GM18873 (cell line): ENCODE data around the gene ZNF177.
"Not testable (repeated sequence)": the region's sequence is repeated elsewhere in the genome, so short reads cannot be mapped to it uniquely, and the experiment has no call there.

Experiments used
- ATAC-seq: cut with Tn5 transposase; IDR thresholded peaks from one replicate; pipeline ENCODE4 v1.9.1; 2021; ENCODE audit warnings: mild to moderate bottlenecking, moderate library complexity, moderate number of reproducible peaks; ENCODE audit not compliant: unreplicated experiment, low FRiP score

The ZNF177 gene

DNA sequence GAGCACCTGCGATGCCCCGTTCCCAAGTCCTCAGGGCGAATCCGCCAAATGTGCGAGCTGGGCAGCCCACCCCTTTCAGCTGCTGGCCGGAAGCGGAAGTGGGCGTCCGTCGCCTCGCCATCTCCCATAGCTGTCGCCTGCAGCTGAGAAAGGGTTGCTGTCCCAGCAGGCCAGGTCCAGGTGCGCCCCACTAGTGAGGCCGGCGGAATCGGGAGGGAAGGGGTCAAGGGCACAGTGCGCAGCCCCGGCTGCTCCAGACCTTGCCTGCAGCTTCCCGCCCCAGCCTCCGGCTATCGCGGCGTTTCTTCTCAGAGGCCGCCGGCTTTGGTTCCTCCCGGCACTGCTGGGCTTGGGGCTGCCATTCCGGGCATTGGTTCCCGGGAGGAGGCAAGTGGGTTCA lies at the start of gene ZNF177:
Gene ZNF177, plus strand, starts transcription at position 109 of the 400 bp plus-strand sequence. CDS start 15,299 bp downstream, outside the sequence.
- no peak for ATAC-seq

DNA sequence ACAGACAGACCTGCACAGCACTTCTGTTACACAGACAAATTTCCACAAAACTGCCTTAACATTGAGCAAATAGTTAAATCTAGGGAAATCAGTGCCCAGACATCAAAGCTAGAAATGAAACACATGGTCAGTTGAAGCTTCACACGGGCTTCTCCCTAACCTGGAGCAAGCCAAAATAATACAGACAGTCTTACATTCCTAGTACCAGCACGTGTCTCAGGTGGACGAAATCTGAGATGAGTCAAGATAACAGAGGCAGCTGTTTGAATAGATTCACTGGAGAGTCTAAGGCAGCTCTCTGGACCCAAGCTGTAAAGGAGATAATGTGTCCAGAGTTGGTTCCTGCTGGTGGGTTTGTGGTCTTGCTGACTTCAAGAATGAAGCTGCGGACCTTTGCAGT lies 49.1 kb upstream of the ZNF177 start:
- no peak for ATAC-seq

DNA sequence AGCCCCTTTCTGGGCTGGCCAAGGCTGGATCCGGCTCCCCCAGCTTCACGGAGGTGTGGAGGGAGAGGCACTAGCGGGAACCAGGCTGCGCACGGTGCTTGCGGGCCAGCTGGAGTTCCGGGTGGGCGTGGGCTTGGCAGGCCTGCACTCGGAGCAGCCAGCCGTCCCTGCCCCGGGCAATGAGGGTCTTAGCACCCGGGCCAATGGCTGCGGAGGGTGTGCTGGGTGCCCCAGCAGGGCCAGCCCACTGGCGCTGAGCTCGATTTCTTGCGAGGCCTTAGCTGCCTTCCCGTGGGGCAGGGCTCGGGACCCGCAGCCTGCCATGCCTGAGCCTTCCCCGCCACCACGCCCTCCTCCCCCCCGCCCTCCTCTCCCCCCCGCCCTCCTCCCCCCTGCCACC lies 41.5 kb upstream of the ZNF177 start:
- no peak for ATAC-seq

DNA sequence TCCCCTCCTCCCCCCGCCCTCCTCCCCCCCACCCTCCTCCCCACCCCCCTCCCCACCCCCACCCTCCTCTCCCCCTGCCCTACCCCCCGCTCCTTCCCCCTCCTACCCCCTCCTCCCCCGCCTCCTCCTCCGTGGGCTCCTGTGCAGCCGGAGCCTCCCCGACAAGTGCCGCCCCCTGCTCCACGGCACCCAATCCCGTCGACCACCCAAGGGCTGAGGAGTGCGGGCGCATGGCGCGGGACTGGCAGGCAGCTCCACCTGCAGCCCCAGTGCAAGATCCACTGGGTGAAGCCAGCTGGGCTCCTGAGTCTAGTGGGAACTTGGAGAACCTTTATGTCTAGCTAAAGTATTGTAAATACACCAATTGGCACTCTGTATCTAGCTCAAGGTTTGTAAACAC lies 41.1 kb upstream of the ZNF177 start:
- ATAC-seq, result not testable (repeated sequence)

DNA sequence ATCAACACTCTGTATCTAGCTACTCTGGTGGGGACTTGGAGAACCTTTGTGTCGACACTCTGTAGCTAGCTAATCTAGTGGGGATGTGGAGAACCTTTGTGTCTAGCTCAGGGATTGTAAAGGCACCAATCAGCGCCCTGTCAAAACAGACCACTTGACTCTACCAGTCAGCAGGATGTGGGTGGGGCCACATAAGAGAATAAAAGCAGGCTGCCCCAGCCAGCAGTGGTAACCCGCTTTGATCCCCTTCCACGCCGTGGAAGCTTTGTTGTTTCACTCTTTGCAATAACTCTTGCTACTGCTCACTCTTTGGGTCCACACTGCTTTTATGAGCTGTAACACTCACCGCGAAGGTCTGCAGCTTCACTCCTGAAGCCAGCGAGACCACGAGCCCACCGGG lies 40.6 kb upstream of the ZNF177 start:
- ATAC-seq, result not testable (repeated sequence)

DNA sequence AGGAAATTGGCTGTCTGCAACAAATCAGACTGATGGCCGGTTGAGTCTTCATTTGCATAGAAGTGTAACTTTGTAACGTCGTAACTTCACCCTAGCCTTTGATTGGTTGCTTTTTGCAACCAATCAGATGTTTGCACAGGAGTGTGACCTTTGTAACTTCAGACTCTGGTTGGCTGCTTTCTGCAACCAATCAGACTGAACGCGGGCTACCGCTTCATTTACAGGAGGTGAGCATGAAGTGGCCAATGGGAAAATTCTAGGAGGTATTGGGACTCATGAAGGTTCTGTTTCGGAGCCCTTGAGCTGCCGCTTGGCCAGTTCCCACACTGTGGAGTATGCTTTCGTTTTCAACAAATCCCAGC lies 39.3 kb upstream of the ZNF177 start:
- ATAC-seq, result peak; percentile 31

DNA sequence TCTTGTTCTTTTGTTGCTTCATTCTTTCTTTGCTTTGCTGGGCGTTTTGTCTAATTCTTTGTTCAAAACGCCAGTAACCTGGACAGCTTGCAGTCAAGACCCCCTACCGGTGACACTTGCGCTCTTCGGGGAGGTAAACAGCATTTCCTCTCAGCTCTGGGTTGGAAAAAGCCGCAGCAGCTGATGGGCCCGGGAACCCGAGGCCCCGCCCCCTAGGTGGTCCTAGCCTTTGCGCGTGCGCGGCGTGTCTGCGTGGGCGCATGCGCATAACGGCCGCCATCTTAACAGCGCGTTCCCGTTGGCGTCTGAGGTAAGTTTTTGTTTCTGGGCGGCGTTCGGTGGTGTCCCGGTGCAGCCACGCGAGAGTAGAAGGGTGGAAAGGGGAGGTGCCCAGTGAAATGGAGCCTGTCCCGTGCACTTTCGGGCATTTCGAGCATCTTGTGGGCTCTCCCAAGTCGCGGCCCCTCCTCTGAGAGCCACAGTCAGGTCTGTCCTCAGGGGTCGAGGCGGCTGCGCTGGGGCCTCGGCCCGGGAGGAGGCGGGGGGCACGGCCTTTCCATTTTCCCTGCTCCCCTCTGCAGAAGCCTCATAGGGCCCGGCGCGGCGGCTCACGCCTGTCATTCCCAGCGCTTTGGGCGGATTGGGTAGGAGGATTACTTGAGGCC lies 38.8 kb upstream of the ZNF177 start, which contains the start of gene ZNF559:
Gene ZNF559, plus strand, starts transcription at position 261 of the 665 bp plus-strand sequence. CDS start 14,371 bp downstream, outside the sequence.
- ATAC-seq, result peak; percentile 92

DNA sequence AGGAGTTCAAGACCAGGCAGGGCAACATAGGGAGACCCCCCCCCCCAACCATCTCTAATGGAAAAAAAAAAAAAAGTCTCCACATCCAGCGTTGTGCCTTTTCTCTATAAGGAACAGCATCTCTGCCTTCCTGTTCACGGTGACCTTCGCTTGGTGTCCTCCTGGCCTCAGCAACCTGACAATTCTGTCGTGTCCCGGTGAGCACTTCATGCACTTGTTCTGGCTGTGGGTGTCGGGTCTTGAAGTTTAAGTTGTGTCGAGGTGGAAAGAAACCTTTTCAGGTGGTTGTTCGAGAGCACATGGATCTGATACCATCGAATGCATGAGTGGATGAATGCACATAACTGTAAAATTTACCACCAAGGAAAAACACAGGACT lies 38.2 kb upstream of the ZNF177 start:
- ATAC-seq, result no peak

DNA sequence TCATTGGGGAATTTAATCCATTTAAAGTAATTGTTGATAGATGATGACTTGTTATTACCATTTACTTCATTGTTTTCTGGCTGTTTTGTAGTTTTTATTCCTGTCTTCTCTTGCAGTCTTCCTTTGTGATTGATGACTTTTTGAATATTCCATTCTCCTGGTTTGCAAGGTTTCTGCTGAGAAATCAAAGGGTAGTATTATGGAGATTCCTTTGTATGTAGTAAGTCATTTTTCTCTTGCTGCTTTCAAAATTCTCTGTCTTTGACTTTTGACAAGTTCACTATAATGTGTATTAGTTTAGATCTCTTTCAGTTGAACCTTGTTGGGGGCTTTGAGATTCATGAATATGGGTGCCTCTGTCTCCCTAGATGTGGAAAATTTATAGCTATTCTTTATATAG lies 32.8 kb upstream of the ZNF177 start:
- ATAC-seq, result no peak

DNA sequence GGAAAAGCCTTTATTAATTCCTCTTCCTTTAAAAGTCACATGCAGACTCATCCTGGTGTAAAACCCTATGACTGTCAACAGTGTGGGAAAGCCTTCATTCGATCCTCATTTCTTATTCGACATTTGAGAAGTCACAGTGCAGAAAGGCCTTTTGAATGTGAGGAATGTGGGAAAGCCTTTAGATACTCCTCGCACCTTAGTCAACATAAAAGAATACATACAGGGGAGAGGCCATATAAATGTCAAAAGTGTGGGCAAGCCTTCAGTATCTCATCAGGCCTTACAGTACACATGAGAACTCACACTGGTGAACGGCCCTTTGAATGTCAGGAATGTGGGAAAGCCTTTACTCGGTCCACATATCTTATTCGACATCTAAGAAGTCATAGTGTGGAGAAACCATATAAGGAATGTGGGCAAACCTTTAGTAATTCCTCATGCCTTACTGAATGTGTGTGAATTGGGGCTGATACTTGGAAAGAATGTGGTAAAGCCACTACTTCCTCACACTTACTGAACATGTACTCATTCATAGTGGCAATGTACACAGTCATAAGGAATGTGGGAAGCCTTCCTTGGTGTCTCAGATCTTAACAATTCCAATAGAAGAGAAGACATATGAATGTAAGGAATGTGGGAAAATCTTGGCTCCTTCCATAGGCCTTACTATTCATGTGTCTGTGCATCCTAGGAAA lies 20.1 kb upstream of the ZNF177 start:
- ATAC-seq, result no peak

DNA sequence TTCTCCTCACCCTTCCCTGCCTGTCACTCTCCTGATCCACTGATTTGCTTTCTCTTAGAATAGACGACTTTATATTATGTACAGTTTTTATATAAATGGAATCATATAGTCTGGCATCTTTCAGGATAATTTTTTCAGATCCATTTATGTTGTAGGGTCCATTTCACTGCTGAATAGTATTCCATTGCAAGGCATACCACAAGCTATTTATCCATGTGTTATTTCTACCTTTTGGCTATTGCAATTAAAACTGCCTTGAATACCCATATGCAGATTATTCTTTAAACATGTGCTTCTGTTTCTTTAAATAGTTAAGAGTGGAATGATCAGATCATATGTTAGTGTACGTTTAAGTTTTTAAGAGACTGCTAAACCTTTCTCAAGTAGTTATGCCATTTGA lies 17.8 kb upstream of the ZNF177 start:
- ATAC-seq, result no peak

DNA sequence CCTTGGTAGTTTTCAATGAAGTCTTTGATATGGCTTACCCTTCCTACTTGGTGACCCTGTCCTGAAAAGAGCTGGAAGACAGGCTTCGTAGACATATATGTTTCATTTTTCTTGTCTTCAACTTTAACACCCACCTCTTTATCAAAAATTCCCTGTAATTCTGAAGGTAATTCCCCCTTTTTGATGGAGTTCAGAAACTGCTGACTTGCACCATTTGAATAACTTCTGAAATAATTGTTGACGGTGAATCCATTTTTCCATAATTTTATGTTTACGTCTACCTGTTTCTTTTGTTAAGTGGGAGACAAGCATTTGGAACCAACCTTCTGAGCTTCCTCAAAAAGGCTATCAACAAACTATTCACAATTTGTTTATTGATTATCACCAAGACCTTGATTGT lies 14.6 kb upstream of the ZNF177 start:
- ATAC-seq, result no peak

DNA sequence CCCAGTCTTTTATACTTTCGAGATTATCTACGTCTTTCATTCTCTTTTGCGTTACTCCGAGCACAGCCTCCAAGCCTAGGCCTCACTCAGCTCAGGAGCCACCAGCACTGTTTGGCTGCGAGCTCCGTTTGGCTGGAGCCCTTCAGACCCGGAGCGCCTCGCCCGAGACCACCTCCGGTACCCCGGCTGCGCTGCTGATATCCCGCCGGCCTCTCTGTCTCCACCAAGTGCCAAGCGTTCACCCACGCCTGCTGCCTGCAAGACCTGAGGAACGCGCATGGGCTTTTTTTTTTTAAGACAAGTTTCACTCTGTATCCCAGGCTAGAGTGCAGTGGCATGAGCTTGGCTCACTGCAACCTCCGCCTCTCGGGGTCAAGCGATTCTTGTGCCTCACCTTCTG lies 14.1 kb upstream of the ZNF177 start:
- ATAC-seq, result no peak

DNA sequence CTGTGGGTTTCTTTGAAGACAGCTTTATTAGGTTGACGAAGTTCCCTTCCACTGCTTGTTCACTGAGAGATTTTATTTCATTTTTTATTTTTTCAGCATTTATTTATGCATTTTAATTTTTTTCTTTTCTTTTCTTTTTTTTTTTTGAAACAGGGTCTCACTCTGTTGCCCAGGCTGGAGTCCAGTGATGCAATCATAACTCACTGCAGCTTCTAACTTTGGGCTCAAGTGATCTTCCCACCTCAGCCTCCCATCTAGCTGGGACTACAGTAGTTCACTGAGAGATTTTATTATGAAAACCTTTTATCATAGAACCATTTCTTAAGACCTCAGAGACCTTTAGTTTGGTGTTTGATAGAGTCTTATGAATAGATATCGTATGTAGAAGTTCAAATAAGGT lies 10.3 kb upstream of the ZNF177 start:
- ATAC-seq, result no peak

DNA sequence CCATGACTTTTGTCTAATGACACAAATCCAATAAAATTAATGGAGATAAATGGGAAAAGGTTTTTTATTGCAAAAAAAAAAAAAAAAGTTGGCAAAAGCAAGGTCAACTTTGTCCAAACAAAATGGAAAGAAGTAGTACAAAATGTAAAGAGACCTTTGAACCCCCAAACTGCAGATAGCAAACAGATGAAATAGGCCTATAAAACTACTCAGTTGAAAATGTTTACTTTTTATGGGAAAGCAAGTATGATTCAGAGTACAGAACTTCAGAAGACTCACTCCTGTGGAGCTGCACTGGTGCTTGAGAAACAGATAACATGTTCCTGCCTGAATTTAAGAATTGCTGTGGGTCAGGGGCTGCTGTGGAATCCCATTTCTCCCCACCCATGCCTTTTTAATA lies 9.8 kb upstream of the ZNF177 start:
- no peak for ATAC-seq

DNA sequence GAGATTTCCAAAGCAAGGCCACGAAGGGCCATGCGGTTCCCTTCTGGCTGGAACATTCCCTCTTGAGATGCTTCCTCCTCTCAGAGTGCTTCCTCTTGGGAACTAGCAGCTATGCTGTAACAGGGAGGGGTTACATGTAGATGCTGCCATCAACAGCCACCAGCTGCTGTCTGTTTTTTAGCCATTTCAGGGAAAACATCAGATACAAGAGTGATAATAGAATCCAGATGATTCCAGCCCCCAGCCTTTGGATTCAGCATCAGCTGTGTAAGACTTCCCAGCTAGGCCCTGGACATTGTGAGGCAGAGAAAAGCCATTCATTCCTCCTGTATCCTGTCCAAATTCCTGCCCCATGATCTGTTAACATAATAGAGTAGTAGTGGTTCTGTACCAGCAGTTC lies 8.2 kb upstream of the ZNF177 start:
- ATAC-seq, result no peak

DNA sequence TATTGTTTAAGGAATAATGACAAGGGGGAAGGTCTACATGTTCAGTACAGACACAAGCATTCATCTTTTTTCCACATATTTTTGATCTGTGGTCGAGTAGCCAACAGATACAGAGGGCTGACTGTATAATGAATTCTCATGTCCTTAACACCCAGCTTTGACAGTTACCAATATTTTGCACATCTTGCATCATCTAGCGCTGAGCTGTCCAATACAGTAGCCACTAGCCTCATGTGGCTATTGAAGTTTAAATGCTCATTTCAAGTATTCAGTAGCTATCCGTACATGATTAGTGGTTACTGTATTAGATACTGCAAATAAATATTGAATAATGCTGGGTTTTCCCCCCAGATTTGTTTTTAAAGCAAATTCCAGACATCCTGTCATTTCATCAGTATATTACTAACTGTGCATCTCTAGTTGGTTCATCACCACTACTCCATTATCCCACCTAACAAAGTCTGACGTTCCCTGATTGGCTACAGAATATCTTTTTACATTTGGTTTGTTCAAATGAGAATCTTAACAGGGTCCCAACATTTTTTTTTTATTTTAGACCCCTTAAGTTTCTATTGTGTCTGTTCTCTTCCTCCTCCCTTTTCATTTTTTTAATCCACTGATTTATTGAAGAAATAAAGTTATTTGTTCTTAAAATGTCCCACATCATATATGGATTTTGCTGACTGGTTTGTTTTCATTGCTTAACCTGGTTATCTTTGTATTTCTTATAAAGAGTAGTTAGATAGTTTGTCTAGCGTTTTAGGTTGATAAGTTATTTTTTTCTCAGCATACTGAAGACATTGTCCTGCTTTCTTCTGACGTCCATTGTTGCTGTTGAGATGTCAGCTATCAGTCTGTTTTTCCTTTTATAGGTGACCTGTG lies 8.2 kb downstream of the ZNF177 start:
- ATAC-seq, result no peak

DNA sequence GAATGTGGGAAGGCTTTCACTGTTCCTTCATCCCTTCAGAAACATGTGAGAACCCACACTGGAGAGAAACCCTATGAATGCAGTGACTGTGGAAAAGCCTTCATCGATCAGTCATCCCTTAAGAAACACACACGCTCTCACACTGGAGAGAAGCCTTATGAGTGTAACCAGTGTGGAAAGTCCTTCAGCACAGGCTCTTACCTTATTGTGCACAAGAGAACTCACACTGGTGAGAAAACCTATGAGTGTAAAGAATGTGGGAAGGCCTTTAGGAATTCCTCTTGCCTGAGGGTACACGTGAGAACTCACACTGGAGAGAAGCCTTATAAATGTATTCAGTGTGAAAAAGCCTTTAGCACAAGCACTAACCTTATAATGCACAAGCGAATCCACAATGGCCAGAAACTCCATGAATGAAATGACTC lies 18.6 kb downstream of the ZNF177 start:
- no peak for ATAC-seq

DNA sequence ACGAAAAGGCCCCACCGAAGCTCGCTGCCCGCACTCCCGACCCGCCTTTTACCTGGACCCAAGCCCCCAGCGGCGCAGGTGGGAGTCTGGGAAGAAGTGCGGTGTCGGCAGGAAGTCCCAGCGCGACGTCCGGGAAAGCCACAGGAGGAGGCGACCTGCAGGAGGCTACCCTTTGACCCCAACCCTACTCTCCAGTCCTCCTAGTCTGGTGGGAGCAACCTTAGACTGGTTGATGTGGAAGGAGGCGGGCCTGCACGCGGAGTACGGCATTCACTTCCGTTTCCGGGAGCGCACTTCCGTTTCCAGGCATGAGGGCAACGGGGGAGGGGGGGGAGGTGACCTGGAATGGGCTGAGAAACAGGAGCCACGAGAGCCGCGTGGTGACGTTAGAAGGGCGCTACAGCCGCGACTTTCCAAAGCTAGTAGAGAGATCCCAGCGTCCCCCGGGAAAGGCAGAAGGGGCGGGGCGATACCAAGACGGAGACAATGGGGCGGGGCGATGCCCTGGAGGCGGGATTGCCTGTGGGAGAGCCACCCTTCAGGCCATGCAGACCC lies 44.1 kb downstream of the ZNF177 start:
- no peak for ATAC-seq

DNA sequence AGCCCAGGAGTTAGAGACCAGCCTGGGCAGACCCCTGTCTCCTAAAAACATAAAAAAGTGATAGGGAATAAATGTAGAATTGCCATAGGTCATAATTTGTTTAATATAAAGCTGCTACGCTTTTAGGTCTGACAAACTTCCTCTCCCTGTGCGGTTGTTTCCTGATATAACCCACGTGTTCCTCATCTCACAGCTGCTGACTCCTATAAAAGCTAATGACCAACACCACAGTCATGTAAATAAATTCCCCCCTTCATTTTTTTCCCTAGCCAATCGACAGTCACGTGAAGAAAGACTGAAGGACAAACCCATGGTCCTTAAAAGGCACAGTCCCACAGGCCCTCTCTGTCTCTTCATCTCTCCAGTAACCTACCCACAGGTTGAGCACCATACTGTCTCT lies 45.0 kb downstream of the ZNF177 start:
- ATAC-seq, result no peak
